Nephron progenitor cell (in vitro differentiated cells): ENCODE results near the gene STAB1.
A peak's percentile ranks its signal among the peaks of the same experiment; 100 is the strongest.

ENCODE experiments used
- DNase-seq: peaks from one replicate; pipeline ENCODE4 v3.0.0; 2021
- H3K27ac Mint-ChIP-seq: 2 replicates; pipeline ENCODE4 v1.8.0; 2021; ENCODE audit warnings: mild to moderate bottlenecking, moderate library complexity, mixed read lengths
- H3K27me3 Mint-ChIP-seq: 2 replicates; pipeline ENCODE4 v1.8.0; 2021; ENCODE audit warnings: mild to moderate bottlenecking, low read depth, mixed read lengths; ENCODE audit not compliant: poor library complexity
- H3K36me3 Mint-ChIP-seq: 2 replicates; pipeline ENCODE4 v1.8.0; 2021; ENCODE audit warnings: low read depth, mixed read lengths
- H3K4me1 Mint-ChIP-seq: 2 replicates; pipeline ENCODE4 v1.8.0; 2021; ENCODE audit warnings: mixed read lengths
- H3K4me3 Mint-ChIP-seq: 2 replicates; pipeline ENCODE4 v1.8.0; 2021; ENCODE audit warnings: mild to moderate bottlenecking, moderate library complexity, mixed read lengths
- H3K9me3 Mint-ChIP-seq: 2 replicates; pipeline ENCODE4 v1.8.0; 2021; ENCODE audit warnings: mild to moderate bottlenecking, moderate library complexity, mixed read lengths
- TF ChIP-seq, protein P1 (sequence below): fragments of 200-600 bp; sonication (generic); IDR thresholded peaks from 2 replicates; pipeline ENCODE4 v1.5.0; 2021; ENCODE audit warnings: antibody characterized with exemption

The STAB1 gene

DNA sequence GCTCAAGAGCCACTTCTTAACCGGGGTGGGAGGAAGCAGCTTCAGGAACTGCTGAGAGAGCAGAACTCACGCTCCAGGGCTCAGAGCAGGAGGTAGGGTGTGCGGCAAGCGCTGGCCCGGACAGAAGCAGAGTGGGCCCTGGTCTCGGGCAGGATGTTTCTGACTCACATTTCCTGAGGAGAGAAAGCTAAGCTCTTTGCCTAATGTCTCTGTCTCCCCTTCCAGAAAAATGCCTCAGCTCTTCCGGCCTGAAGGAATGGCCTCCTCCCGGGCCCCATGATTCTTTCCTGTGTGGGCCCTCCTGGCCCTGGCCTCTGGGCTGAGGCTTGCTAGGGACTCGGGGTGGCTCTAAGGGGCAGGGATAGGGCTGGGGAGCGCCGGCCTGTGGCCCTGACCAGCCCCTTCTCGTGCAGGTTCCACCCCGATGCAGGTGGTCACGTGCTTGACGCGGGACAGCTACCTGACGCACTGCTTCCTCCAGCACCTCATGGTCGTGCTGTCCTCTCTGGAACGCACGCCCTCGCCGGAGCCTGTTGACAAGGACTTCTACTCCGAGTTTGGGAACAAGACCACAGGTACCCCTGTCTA lies 4.1 kb upstream of the STAB1 start:
- H3K4me1 Mint-ChIP-seq = peaks cover 10% of the 10 kb centered on the region
- peak overlapping the region; percentile 76 for H3K27ac Mint-ChIP-seq
- H3K27me3 Mint-ChIP-seq = no peaks in the 10 kb centered on the region
- TF ChIP-seq, protein P1, sequence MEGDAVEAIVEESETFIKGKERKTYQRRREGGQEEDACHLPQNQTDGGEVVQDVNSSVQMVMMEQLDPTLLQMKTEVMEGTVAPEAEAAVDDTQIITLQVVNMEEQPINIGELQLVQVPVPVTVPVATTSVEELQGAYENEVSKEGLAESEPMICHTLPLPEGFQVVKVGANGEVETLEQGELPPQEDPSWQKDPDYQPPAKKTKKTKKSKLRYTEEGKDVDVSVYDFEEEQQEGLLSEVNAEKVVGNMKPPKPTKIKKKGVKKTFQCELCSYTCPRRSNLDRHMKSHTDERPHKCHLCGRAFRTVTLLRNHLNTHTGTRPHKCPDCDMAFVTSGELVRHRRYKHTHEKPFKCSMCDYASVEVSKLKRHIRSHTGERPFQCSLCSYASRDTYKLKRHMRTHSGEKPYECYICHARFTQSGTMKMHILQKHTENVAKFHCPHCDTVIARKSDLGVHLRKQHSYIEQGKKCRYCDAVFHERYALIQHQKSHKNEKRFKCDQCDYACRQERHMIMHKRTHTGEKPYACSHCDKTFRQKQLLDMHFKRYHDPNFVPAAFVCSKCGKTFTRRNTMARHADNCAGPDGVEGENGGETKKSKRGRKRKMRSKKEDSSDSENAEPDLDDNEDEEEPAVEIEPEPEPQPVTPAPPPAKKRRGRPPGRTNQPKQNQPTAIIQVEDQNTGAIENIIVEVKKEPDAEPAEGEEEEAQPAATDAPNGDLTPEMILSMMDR = no peak
- DNase-seq = no peak
- H3K4me3 Mint-ChIP-seq = no peak overlapping the region
- H3K9me3 Mint-ChIP-seq = no peaks in the 10 kb centered on the region
- H3K36me3 Mint-ChIP-seq = peaks cover 17% of the 10 kb centered on the region

- no peak overlapping the region for H3K4me3 Mint-ChIP-seq
- peaks cover 10% of the 10 kb centered on the region for H3K4me1 Mint-ChIP-seq
- H3K27ac Mint-ChIP-seq = no peak overlapping the region
- H3K27me3 Mint-ChIP-seq = no peaks in the 10 kb centered on the region
- TF ChIP-seq, protein P1 = no peak
- DNase-seq = no peak
- peaks cover 17% of the 10 kb centered on the region for H3K36me3 Mint-ChIP-seq
- no peaks in the 10 kb centered on the region for H3K9me3 Mint-ChIP-seq
These were observed 3.1 kb upstream of the STAB1 start for GRCh38 chr3:52492059-52492458.

DNA sequence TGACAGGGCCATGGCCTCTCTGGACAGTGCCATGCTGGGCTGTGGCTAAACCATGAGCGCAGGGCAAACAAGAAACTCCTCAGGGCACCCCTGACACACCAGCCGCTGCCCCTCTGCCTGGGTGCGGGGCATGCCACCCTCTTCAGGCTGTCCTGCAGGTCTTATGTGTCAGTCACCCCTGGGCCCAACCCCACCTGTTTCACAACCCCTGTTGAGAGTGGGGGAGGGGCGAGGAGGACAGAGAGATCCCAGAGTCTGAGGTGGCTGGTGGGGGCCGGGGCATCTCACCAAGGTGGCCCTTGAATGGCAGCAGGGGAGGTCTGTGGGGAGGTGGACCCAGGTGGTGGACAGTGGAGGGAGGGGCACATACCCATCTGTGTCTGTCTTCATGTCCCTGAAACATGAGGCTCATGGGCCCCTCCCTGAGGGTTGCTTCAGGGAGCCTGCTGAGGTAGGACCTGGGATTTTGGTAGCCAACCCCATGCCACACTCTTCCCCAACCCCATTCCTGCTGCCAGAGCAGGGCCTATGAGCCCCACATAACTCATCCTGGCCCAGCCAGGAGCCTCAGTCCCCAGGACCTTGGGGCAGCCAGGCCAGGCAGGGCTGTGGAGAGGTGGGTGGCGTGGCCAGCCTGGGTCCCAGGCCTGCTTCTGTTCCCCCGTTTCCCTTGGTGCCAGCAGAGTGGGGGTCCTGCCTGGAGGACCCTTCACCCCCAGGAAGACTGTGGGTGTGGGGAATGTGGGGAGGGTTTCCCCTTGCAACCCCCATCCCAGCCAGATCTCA lies 1.7 kb upstream of the STAB1 start:
- Mint-ChIP-seq H3K36me3 (peaks cover 10% of the 10 kb centered on the region), H3K4me1 (peaks cover 10% of the 10 kb centered on the region), H3K27me3 (no peaks in the 10 kb centered on the region), H3K4me3 (no peak overlapping the region), H3K27ac (no peak overlapping the region), H3K9me3 (no peaks in the 10 kb centered on the region)
- TF ChIP-seq, protein P1 = no peak
- no peak for DNase-seq

GRCh38 chr3:52494445-52494844 lies 693 bp upstream of the STAB1 start:
- Mint-ChIP-seq H3K9me3 (no peaks in the 10 kb centered on the region), H3K4me1 (peaks cover 10% of the 10 kb centered on the region), H3K27me3 (no peaks in the 10 kb centered on the region), H3K4me3 (no peak overlapping the region), H3K36me3 (peaks cover 10% of the 10 kb centered on the region), H3K27ac (peak overlapping the region; percentile 96)
- TF ChIP-seq, protein P1 = no peak
- DNase-seq = no peak

- Mint-ChIP-seq H3K4me1 (peaks cover 10% of the 10 kb centered on the region), H3K27ac (no peak overlapping the region), H3K4me3 (no peak overlapping the region)
These were observed 852 bp downstream of the STAB1 start for GRCh38 chr3:52495777-52496602.

More at GRCh38 chr3:52495777-52496602, 852 bp downstream of the STAB1 start:
- Mint-ChIP-seq H3K36me3 (peaks cover 6% of the 10 kb centered on the region), H3K27me3 (no peaks in the 10 kb centered on the region), H3K9me3 (no peaks in the 10 kb centered on the region)
- no peak for DNase-seq
- TF ChIP-seq, protein P1 = no peak
